Measurements from ENCODE around the gene MIB2.
"Not testable (repeated sequence)": the region's sequence is repeated elsewhere in the genome, so short reads cannot be mapped to it uniquely, and the experiment has no call there.

- TF ChIP-seq CTCF, POLR2A (IDR thresholded peaks at IDR 0.05): not testable (repeated sequence)
Observed at GRCh38 chr1:1636621-1637478, 21.6 kb downstream of the MIB2 start.

Measured in right lobe of liver (tissue), 4 donors.